Measurements from ENCODE around the gene TMEM116.
A peak's percentile ranks its signal among the peaks of the same experiment; 100 is the strongest.
"Not testable (repeated sequence)": the region's sequence is repeated elsewhere in the genome, so short reads cannot be mapped to it uniquely, and the experiment has no call there.

TMEM116 gene

GRCh38 chr12:112012775-112013600 lies at the start of gene TMEM116, which contains the start of gene ERP29:
Gene TMEM116, minus strand, starts transcription at chr12:112013165. Its CDS starts 7,895 bp downstream, at chr12:112005270.
Gene ERP29, plus strand, starts transcription at chr12:112013426. Its CDS starts 40 bp downstream, at chr12:112013466.
- DNase-seq (ENCODE audit: low spot score): peak; percentile 99

GRCh38 chr12:112061137-112061536 lies 48.2 kb upstream of the TMEM116 start:
- DNase-seq (ENCODE audit: low spot score): no peak

- DNase-seq (ENCODE audit: low spot score): no peak
These were observed 36.4 kb upstream of the TMEM116 start for GRCh38 chr12:112049351-112049750.

GRCh38 chr12:112046003-112046402 lies 33.0 kb upstream of the TMEM116 start:
- no peak for DNase-seq (ENCODE audit: low spot score)

GRCh38 chr12:112036614-112037013 lies 23.6 kb upstream of the TMEM116 start:
- not testable (repeated sequence) for DNase-seq (ENCODE audit: low spot score)

- no peak for DNase-seq (ENCODE audit: low spot score)
These were observed 22.3 kb upstream of the TMEM116 start for GRCh38 chr12:112035219-112035785.

GRCh38 chr12:112032292-112032691 lies 19.3 kb upstream of the TMEM116 start:
- no peak for DNase-seq (ENCODE audit: low spot score)

- DNase-seq (ENCODE audit: low spot score): no peak
These were observed 18.5 kb upstream of the TMEM116 start for GRCh38 chr12:112031472-112031871.

GRCh38 chr12:112029301-112029700 lies 16.3 kb upstream of the TMEM116 start:
- no peak for DNase-seq (ENCODE audit: low spot score)

- DNase-seq (ENCODE audit: low spot score): no peak
These were observed 12.9 kb upstream of the TMEM116 start for GRCh38 chr12:112025808-112026375.

- no peak for DNase-seq (ENCODE audit: low spot score)
These were observed 10.9 kb upstream of the TMEM116 start for GRCh38 chr12:112023759-112024396.

- no peak for DNase-seq (ENCODE audit: low spot score)
These were observed 9.5 kb upstream of the TMEM116 start for GRCh38 chr12:112022241-112023016.

- DNase-seq (ENCODE audit: low spot score): no peak
These were observed 8.0 kb upstream of the TMEM116 start for GRCh38 chr12:112020947-112021457.

GRCh38 chr12:112018571-112019237 lies 5.7 kb upstream of the TMEM116 start:
- no peak for DNase-seq (ENCODE audit: low spot score)

- DNase-seq (ENCODE audit: low spot score): no peak
These were observed 4.1 kb upstream of the TMEM116 start for GRCh38 chr12:112017041-112017440.

GRCh38 chr12:112015938-112016337 lies 3.0 kb upstream of the TMEM116 start:
- no peak for DNase-seq (ENCODE audit: low spot score)

- peak; percentile 40 for DNase-seq (ENCODE audit: low spot score)
These were observed 837 bp upstream of the TMEM116 start for GRCh38 chr12:112013601-112014402.

GRCh38 chr12:112011685-112012084 lies 1.3 kb downstream of the TMEM116 start:
- DNase-seq (ENCODE audit: low spot score): no peak

GRCh38 chr12:112010415-112011344 lies 2.3 kb downstream of the TMEM116 start:
- DNase-seq (ENCODE audit: low spot score): no peak
